ENCODE data around the gene DYTN. TPM values are rescaled to one million over a fixed set of nuclear protein-coding genes. Genes with fewer than 3 reads are reported as not detected.

Gene DYTN, protein sequence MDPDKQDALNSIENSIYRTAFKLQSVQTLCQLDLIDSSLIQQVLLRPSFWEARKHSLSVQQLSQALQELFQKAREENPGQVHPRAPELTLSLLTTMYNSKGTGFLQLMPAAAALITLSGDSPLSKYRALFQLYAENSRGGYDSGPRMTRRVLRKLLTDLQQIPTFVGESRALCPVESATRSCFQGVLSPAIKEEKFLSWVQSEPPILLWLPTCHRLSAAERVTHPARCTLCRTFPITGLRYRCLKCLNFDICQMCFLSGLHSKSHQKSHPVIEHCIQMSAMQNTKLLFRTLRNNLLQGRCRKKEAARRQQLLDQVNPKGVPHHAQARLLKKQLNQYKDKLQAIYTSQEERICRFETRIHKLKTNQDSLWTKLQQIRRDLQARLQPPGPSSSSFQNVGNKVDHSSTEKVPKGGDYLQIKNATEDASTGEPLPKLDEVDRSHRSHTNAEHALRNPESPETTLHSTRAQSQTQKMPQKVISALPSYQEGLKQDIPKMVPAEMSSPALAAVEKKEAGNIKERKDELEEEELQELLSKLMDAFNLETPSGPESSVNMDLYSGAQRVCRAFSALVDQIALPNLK
- not detected in 2 replicates for total RNA-seq
- long read RNA-seq = 0 reads

DNA sequence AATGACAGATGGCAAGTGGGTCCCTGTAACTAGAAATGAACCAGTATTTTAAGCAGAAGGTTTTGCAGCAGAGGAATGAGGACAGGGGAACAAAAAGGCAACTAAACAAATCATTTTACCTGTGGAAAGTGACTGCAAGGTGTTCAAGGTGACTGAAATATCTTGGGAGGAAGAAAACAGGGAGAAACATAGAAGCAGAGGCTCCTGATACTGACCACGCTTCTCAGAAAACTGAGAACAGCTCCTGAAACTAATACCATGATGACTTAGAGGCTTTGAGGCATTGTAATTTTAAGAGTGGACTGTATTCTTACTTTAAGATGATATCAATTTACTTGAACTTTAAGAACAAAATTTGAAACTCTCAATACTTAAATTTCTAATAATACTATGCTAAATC, at the start of gene DYTN:
Gene DYTN (minus strand): TSS at position 101 of the 400 bp plus-strand sequence. CDS start 117 bp downstream, outside the sequence.
- Mint-ChIP-seq H3K27me3 (ENCODE audit: low read depth) (peaks cover 23% of the 10 kb centered on the region), H3K9me3 (peaks cover 7% of the 10 kb centered on the region), H3K36me3 (ENCODE audit: low read depth) (no peaks in the 10 kb centered on the region), H3K4me3 (no peak within 1 kb of the TSS), H3K4me1 (no peaks in the 10 kb centered on the region), H3K27ac (ENCODE audit: unreplicated experiment) (no peak within 1 kb of the TSS)
- no peak for DNase-seq (ENCODE audit: low read depth, low spot score)
- no peak for TF ChIP-seq CTCF (conservative IDR thresholded peaks at IDR 0.05)

DNA sequence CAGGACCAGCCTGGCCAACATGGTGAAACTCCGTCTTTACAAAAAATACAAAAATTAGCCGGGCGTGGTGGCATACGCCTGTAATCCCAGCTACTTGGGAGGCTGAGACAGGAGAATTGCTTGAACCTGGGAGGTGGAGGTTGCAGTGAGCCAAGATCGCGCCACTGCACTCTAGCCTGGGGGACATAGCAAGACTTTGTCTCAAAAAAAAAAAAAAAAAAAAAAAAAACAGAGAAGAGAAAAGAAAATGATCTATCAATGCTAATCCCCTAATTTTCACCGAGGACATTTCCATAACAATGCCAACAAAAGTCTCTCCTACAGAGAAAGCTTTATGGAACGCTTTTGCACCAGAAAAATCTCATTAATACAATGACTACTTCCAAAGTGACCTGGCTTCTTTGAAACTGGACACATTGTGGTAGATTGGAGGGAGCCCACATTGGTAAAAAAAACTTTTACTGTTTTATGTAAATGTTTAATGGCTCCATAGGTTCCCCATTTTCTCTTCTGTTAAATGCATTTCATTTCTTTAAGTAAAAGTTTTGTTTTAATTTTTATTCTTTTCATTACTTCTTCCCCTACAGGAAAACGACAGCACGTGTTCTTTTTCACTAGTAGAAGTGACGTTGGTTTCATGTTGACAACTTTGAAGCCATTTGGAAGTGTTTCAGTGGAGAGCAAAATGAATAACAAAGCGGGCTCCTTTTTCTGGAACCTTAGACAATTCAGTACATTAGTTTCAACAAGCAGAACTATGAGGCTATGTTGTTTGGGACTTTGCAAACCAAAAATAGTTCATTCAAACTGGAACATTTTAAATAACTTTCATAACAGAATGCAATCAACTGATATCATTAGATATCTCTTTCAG, 48.1 kb upstream of the DYTN start:
- peaks cover 9% of the 10 kb centered on the region for H3K27me3 Mint-ChIP-seq (ENCODE audit: low read depth)
- peaks cover 2% of the 10 kb centered on the region for H3K36me3 Mint-ChIP-seq (ENCODE audit: low read depth)
- H3K27ac Mint-ChIP-seq (ENCODE audit: unreplicated experiment) = peak overlapping the region; percentile 97
- H3K4me1 Mint-ChIP-seq = peaks cover 18% of the 10 kb centered on the region
- DNase-seq (ENCODE audit: low read depth, low spot score) = no peak
- no peak for TF ChIP-seq CTCF (conservative IDR thresholded peaks at IDR 0.05)
- no peaks in the 10 kb centered on the region for H3K9me3 Mint-ChIP-seq
- H3K4me3 Mint-ChIP-seq = peak overlapping the region; percentile 94

GRCh38 chr2:206765242-206766056, 47.3 kb upstream of the DYTN start, which contains the start of the genes FASTKD2 and MDH1B:
TSS of gene FASTKD2 (plus strand) at chr2:206765606. CDS start at chr2:206766694, 1,088 bp downstream.
TSS of gene MDH1B (minus strand) at chr2:206765328. CDS start at chr2:206765271, 57 bp downstream.
- TF ChIP-seq CTCF (conservative IDR thresholded peaks at IDR 0.05) = no peak
- Mint-ChIP-seq H3K27me3 (ENCODE audit: low read depth) (peaks cover 13% of the 10 kb centered on the region), H3K36me3 (ENCODE audit: low read depth) (no peaks in the 10 kb centered on the region), H3K9me3 (no peaks in the 10 kb centered on the region), H3K4me3 (peak within 1 kb of the TSS; percentile 94), H3K4me1 (peaks cover 18% of the 10 kb centered on the region), H3K27ac (ENCODE audit: unreplicated experiment) (peak within 1 kb of the TSS; percentile 97)
- DNase-seq (ENCODE audit: low read depth, low spot score) = peak; percentile 69

DNA sequence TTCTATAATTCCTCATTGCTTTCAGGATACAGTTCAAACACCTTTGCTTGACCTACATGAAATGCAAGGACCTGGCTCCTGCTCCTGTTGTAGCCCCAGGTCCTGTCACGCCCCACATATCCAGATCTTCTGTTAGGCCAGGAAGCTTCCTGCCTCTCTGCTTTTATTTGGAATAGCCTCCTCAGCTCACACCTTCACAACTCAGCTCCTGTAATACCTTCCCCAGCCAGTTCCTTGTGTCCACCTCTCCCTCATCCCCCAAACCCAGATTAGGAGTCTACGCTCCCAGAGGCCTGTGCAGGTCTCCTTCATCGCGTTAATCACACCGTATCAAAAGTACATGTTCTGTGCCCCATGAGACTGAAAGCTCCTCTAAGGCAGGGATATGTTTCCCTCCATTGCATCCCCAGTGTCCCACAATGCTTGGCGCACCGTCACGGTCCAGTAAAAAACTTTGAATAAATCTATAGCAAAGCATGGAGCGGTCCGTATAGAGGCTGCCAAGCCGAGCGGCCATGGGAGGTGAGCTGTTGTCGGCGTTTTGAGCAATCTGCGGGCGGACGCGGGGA, 46.6 kb upstream of the DYTN start:
- Mint-ChIP-seq H3K4me3 (peak overlapping the region; percentile 94), H3K9me3 (no peaks in the 10 kb centered on the region), H3K36me3 (ENCODE audit: low read depth) (no peaks in the 10 kb centered on the region), H3K27ac (ENCODE audit: unreplicated experiment) (peak overlapping the region; percentile 97), H3K4me1 (peaks cover 18% of the 10 kb centered on the region), H3K27me3 (ENCODE audit: low read depth) (peaks cover 17% of the 10 kb centered on the region)
- TF ChIP-seq CTCF (conservative IDR thresholded peaks at IDR 0.05) = no peak
- no peak for DNase-seq (ENCODE audit: low read depth, low spot score)
